ENCODE measurements around the gene SMCO4.

Gene SMCO4

DNA sequence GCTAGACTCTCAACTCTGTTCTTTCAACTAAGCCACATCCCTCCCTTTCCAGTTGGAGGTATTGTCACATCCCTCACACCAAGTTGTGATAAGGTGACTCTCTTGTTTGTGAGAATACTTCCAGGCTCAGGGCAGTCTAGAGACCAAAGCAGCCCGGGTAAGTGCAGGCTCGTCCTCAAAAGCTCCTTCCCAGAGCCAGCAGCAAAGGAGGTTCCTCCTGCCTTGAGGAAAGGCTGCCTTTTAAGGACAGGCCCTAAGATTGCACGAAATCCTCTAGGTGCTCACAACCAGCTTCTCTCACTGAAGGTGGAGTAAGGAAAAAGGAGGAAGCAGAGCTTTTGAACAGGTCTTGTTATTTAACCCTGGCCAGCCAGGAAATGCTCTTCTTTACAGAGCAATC lies 53.4 kb downstream of the SMCO4 start:
- no peaks in the 10 kb centered on the region for H3K36me3 ChIP-seq
- no peaks in the 10 kb centered on the region for H3K9me3 ChIP-seq
- H3K27ac ChIP-seq, result no peak overlapping the region
- TF ChIP-seq CTCF (IDR thresholded peaks at IDR 0.05), result no peak
- peaks cover 6 to 9% of the 10 kb centered on the region in 2 experiments for H3K4me1 ChIP-seq (ENCODE audit: control insufficient read depth in 1 of 2, insufficient read depth in 1 of 2, low read depth in 1 of 2, low read length in 1 of 2)
- H3K4me3 ChIP-seq (ENCODE audit: low read depth in 1 of 2, low read length in 1 of 2), result no peak overlapping the region
- no peaks in the 10 kb centered on the region for H3K27me3 ChIP-seq

DNA sequence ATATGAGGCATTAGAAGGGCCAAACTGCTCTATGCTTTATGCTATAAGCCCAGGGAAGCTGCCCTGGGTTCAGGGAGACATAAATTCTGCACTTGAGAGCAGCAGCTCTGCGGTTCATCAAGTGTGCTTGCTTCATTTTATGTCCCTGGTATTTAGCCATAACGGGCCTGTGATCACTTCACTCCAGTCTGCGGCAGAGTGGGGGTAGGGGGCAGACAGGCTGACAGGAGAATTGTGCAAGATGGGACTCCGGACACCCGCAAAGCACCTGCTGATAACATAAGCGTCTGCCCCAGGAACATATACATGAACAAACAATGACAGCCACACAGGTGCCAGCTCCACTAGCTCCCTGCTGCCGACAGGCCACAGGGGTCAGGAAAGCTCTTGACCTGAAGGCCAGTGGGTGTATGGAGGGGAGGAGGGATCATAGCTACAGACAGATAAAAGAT lies 56.1 kb downstream of the SMCO4 start:
- Histone ChIP-seq H3K4me3 (ENCODE audit: low read depth in 1 of 2, low read length in 1 of 2) (no peak overlapping the region), H3K36me3 (no peaks in the 10 kb centered on the region), H3K27ac (no peak overlapping the region), H3K4me1 (ENCODE audit: control insufficient read depth in 1 of 2, insufficient read depth in 1 of 2, low read depth in 1 of 2, low read length in 1 of 2) (peaks cover 6 to 9% of the 10 kb centered on the region in 2 experiments), H3K27me3 (no peaks in the 10 kb centered on the region), H3K9me3 (no peaks in the 10 kb centered on the region)
- no peak for TF ChIP-seq CTCF (IDR thresholded peaks at IDR 0.05)

GRCh38 chr11:93485983-93486382 lies 57.2 kb downstream of the SMCO4 start:
- H3K36me3 ChIP-seq, result no peaks in the 10 kb centered on the region

DNA sequence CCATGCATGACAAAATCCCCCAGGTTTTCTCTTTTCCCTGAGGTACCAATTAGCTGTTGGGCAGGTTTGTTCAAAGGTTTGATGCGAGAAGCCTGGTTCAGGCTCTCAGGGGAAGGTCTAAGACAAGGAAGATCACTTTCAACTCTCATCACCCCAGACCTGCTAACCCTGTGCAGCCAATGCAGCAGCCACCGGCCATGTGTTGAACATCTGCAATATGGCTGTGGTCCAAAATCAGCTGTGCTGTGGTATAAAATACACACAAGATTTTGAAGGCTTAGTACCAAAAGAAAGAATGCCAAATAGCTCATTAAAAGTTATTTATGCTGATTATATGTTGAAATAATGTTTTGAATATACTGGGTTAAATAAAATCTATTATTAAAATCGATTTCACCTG lies 58.5 kb downstream of the SMCO4 start:
- TF ChIP-seq CTCF (IDR thresholded peaks at IDR 0.05), result no peak
- H3K36me3 ChIP-seq, result no peaks in the 10 kb centered on the region
- H3K27ac ChIP-seq, result no peak overlapping the region
- peaks cover 6 to 9% of the 10 kb centered on the region in 2 experiments for H3K4me1 ChIP-seq (ENCODE audit: control insufficient read depth in 1 of 2, insufficient read depth in 1 of 2, low read depth in 1 of 2, low read length in 1 of 2)
- no peaks in the 10 kb centered on the region for H3K27me3 ChIP-seq
- no peak overlapping the region for H3K4me3 ChIP-seq (ENCODE audit: low read depth in 1 of 2, low read length in 1 of 2)
- no peaks in the 10 kb centered on the region for H3K9me3 ChIP-seq

More at GRCh38 chr11:93485983-93486382, 57.2 kb downstream of the SMCO4 start:
- H3K4me3 ChIP-seq (ENCODE audit: low read depth in 1 of 2, low read length in 1 of 2), result no peak overlapping the region
- H3K9me3 ChIP-seq, result no peaks in the 10 kb centered on the region
- H3K4me1 ChIP-seq (ENCODE audit: control insufficient read depth in 1 of 2, insufficient read depth in 1 of 2, low read depth in 1 of 2, low read length in 1 of 2), result peaks cover 6 to 9% of the 10 kb centered on the region in 2 experiments
- no peak overlapping the region for H3K27ac ChIP-seq
- TF ChIP-seq CTCF (IDR thresholded peaks at IDR 0.05), result no peak
- no peaks in the 10 kb centered on the region for H3K27me3 ChIP-seq

- Histone ChIP-seq H3K27ac (no peak overlapping the region), H3K9me3 (no peaks in the 10 kb centered on the region), H3K27me3 (no peaks in the 10 kb centered on the region), H3K36me3 (peaks cover 5% of the 10 kb centered on the region), H3K4me3 (ENCODE audit: low read depth in 1 of 2, low read length in 1 of 2) (no peak overlapping the region), H3K4me1 (ENCODE audit: control insufficient read depth in 1 of 2, insufficient read depth in 1 of 2, low read depth in 1 of 2, low read length in 1 of 2) (peaks cover 6 to 9% of the 10 kb centered on the region in 2 experiments)
- no peak for TF ChIP-seq CTCF (IDR thresholded peaks at IDR 0.05)
These were observed 60.6 kb downstream of the SMCO4 start for GRCh38 chr11:93482556-93482955.

- TF ChIP-seq CTCF (IDR thresholded peaks at IDR 0.05), result no peak
- no peak overlapping the region for H3K27ac ChIP-seq
- H3K9me3 ChIP-seq, result no peaks in the 10 kb centered on the region
- H3K27me3 ChIP-seq, result no peaks in the 10 kb centered on the region
- H3K4me3 ChIP-seq (ENCODE audit: low read depth in 1 of 2, low read length in 1 of 2), result no peak overlapping the region
- peaks cover under 1 to 3% of the 10 kb centered on the region in 2 experiments for H3K4me1 ChIP-seq (ENCODE audit: control insufficient read depth in 1 of 2, insufficient read depth in 1 of 2, low read depth in 1 of 2, low read length in 1 of 2)
- H3K36me3 ChIP-seq, result peaks cover 5% of the 10 kb centered on the region
These were observed 61.5 kb downstream of the SMCO4 start for GRCh38 chr11:93481696-93482095.

All from neutrophil (primary cell).